VCaP (cell line): Measurements from ENCODE around the gene SLITRK4.

Experiments
- H3K27ac ChIP-seq: fragments of 450-650 bp; 2 replicates; pipeline ENCODE4 v1.5.1; 2017
- TF ChIP-seq, protein P1 (sequence below): fragments of 450-650 bp; conservative IDR thresholded peaks from 2 replicates; pipeline ENCODE4 v1.5.1; 2017; ENCODE audit warnings: mild to moderate bottlenecking, moderate library complexity

Gene SLITRK4

DNA sequence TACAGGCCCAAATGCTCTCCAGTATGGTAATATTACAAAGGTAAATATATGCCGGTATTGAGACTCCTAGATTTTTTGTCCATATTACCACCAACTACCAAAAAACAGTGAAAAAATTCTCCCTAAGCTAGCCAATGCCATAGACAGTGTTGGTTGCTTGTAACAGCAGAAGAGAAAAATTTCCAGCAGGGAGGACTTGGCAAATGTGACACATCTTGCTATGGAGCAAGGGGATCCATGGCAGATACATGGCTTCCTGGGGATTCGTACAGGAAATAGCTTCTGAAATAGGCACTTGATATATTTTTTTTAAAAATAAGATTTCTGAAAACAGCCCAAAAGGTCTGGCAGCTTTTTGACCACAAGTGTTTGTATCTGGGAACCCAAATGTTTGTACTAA lies 14.6 kb downstream of the SLITRK4 start:
- TF ChIP-seq, protein P1, sequence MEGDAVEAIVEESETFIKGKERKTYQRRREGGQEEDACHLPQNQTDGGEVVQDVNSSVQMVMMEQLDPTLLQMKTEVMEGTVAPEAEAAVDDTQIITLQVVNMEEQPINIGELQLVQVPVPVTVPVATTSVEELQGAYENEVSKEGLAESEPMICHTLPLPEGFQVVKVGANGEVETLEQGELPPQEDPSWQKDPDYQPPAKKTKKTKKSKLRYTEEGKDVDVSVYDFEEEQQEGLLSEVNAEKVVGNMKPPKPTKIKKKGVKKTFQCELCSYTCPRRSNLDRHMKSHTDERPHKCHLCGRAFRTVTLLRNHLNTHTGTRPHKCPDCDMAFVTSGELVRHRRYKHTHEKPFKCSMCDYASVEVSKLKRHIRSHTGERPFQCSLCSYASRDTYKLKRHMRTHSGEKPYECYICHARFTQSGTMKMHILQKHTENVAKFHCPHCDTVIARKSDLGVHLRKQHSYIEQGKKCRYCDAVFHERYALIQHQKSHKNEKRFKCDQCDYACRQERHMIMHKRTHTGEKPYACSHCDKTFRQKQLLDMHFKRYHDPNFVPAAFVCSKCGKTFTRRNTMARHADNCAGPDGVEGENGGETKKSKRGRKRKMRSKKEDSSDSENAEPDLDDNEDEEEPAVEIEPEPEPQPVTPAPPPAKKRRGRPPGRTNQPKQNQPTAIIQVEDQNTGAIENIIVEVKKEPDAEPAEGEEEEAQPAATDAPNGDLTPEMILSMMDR, result no peak
- no peak overlapping the region for H3K27ac ChIP-seq

DNA sequence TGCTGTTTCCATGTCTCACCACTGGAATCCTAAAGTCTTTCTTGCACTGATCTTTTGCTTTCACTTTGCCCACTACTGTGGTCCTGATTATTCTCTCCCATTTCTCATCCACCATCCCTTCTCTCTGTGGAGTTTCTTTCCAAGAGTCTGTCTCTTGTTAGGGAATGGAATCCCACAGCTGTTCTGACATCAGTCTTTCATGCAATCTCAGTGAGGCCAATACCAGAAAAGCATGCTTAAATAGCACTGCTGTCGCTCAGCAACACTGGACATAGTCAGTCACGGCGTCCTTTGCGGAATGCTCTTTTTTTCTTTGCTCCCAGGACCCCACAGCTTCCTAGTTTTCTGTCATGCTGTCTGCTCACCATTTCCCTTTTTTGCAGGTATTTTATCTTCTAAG lies 20.1 kb downstream of the SLITRK4 start:
- TF ChIP-seq, protein P1, result no peak
- no peak overlapping the region for H3K27ac ChIP-seq

DNA sequence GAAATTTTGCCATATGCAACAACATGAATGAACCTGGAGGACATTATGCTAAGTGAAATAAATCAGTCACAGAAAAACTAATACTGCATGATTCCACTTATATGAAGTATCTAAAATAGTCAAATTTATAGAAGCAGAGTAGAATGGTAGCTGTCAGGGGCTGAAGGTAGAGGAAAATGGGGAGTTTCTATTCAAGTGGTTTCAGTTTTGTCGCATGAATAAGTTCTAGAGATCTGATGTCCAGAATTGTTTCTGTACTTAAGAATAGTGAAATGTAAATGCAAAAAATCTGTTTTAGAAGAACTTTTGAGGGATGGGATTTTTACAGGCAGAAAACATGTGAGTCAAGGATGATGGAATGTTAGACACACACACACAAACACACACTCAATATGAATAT lies 34.1 kb downstream of the SLITRK4 start:
- TF ChIP-seq, protein P1, result no peak
- H3K27ac ChIP-seq, result no peak overlapping the region

DNA sequence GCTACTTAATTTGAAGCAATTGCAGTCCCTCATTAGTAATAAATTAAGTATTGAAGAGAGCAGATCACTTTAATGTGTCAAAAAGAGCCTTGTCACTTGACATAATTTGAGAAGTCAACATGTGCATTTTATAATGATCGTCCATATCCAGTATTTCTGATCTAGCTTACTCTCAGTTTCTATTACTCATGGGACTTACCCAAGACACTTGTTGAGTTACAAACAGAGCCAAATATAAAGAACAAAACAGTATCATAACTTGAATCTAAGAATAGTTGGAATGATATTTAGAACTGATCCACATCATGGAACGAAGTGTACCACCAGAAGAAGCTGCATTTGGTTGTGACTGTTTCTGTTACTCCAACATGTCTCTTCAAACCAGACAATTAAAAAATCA lies 54.7 kb downstream of the SLITRK4 start:
- TF ChIP-seq, protein P1, result no peak
- H3K27ac ChIP-seq, result no peak overlapping the region

DNA sequence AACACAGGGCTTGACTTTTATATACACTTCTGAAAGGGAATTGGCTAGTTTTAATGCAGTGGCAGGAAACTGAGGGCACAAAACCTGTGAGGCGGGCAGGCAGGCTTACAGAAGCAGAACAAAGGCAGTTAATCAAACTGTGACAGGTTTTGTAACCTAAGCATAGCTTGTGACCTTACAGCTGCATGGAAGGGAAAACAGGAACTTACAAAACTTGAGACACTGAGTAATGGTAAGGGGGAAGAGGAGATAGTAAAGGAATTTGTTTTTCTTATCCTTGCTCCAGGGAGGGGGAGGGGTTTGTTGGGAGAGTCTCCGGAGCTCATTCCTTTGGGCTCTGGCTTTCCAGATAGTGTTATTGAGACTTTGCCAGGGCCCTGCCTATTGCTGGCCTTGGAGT lies 55.6 kb downstream of the SLITRK4 start:
- TF ChIP-seq, protein P1, result no peak
- no peak overlapping the region for H3K27ac ChIP-seq
